Heart right ventricle (tissue), 16 donors: ENCODE data around the gene PSAPL1. TPM values are rescaled to one million over a fixed set of nuclear protein-coding genes. Genes with fewer than 3 reads are reported as not detected.

Source experiments
- ATAC-seq, 8 donors: fragments of 200-7000 bp; cut with Tn5 transposase; one replicate each; pipeline ENCODE4 v1.9.1; 2020; ENCODE audit warnings: mild to moderate bottlenecking in 8 of 8, moderate library complexity in 8 of 8, moderate number of reproducible peaks in 1 of 8
- DNase-seq, 2 donors: peaks; one replicate each; pipeline ENCODE4 v3.0.0-alpha.2; 2020
- H3K27ac ChIP-seq, 10 donors: fragments of 200-600 bp; sonication (generic) in 2 of 10; one replicate each; pipeline versions ENCODE4 v1.5.0 to v1.8.0; 2020 to 2022; ENCODE audit warnings: mild to moderate bottlenecking in 3 of 10
- H3K27me3 ChIP-seq, 7 donors: fragments of 200-600 bp; one replicate each; pipeline ENCODE4 v1.8.0; 2021 to 2022; ENCODE audit warnings: mild to moderate bottlenecking in 2 of 7
- H3K36me3 ChIP-seq, 9 donors: fragments of 200-600 bp; sonication (generic) in 1 of 9; one replicate each; pipeline versions ENCODE4 v1.5.0 to v1.8.0; 2020 to 2022; ENCODE audit warnings: mild to moderate bottlenecking in 2 of 9
- H3K4me1 ChIP-seq, 9 donors: fragments of 200-600 bp; sonication (generic) in 1 of 9; one replicate each; pipeline versions ENCODE4 v1.5.0 to v1.8.0; 2020 to 2022; ENCODE audit warnings: mild to moderate bottlenecking in 4 of 9
- H3K4me3 ChIP-seq, 10 donors: fragments of 200-600 bp; sonication (generic) in 2 of 10; one replicate each; pipeline versions ENCODE4 v1.5.0 to v1.8.0; 2020 to 2022; ENCODE audit warnings: mild to moderate bottlenecking in 7 of 10, moderate library complexity in 2 of 10
- H3K9me3 ChIP-seq, 11 donors: fragments of 200-600 bp in 10 of 11; sonication (generic) in 2 of 11; one replicate each; pipeline versions ENCODE4 v1.5.0 to v1.8.0; 2013 to 2022; ENCODE audit warnings: mild to moderate bottlenecking in 2 of 11, control low read depth in 1 of 11, moderate library complexity in 1 of 11
- WGBS, 2 donors: extraction: QIAGEN DNeasy Blood & Tissue Kit; methylation state at CpG; one replicate each; pipeline ENCODE4 v1.1.7; 2013; ENCODE audit warnings: inconsistent platforms in 1 of 2; 5-methylcytosine and 5-hydroxymethylcytosine counted together
- intact Hi-C, 10 donors: fragments of 100-400 bp; cut with DNase I; formaldehyde crosslinking; loops; one replicate each; pipeline versions ENCODE4 v1.11.1 to v1.14.2; 2022
- polyA plus RNA-seq, 2 donors: library from polyadenylated mRNA; stranded (reverse); fragments of 200-250 nt; gene quantifications; one replicate each; pipeline ENCODE4 v1.2.3, GENCODE V29; 2013
- total RNA-seq, 10 donors: library from RNA; stranded (reverse); fragmentation: NEBNext Ultra II Directional in 3 of 10; extraction: Animal tissue kit (Norgen Biotek cat#: 25700) in 3 of 10; gene quantifications; one replicate each; pipeline versions ENCODE4 v1.2.1 to v1.2.4, GENCODE V29; 2021 to 2023
- TF ChIP-seq, protein P1 (sequence below), 9 donors: fragments of 200-600 bp; sonication (generic) in 2 of 9; IDR thresholded peaks; one replicate each; pipeline versions ENCODE4 v1.5.0 to v1.8.0; 2021 to 2022; ENCODE audit warnings: antibody characterized with exemption in 9 of 9, mild to moderate bottlenecking in 5 of 9, moderate library complexity in 1 of 9
- donor health status: Arrhythmogenic right ventricular cardiomyopathy.
- donor health status: ischemic (EF 13 %, LVEDD 7.1; RV severe dilation, severe dysfunction).
- donor health status: healthy with polysubstance abuse.
- donor health status: DM: no; HTN: yes; CAD: no.
- donor health status: DM: no; HTN: no; CAD: no.
- donor health status: ischemic (EF 25% LVEDD 6.9; RV normal size, moderate dysfunction).
- donor health status: ischemic (EF 25% LVEDD 5.7; RV mildly dilated, moderate dysfunction).
- donor health status: healthy.
- donor health status: DM: yes; HTN: yes; CAD: no.
- donor health status: Ischemic cardiomyopathy.
- donor health status: ischemic (EF 35%, LVEDD 5.7; RV mildly dilated, moderate dysfunction).
- donor health status: nonischemic (EF 11% LVEDD 7.7; RV severe dilation, severe dysfunction).
- donor health status: DM: yes; HTN: yes; CAD: no.
- donor health status: PGD.
- donor health status: ischemic (EF 29% LVEDD 5.4; RV normal size, mild dysfunction).
- donor health status: nonischemic (EF 23%, LVEDD 6.1; RV moderate dilation, normal function).

PSAPL1 gene
- total and polyA plus RNA-seq, 12 donors, result 0.05 TPM; not detected in 11

GRCh38 chr4:7444314-7444713, 9.6 kb upstream of the PSAPL1 start:
- Histone ChIP-seq H3K4me3 (no peak overlapping the region), H3K9me3 (peaks cover 0 to 3% (median 0%) of the 10 kb centered on the region in 11 donors), H3K36me3 (no peaks in the 10 kb centered on the region), H3K27me3 (peaks cover 0 to 17% (median 3%) of the 10 kb centered on the region in 7 donors), H3K4me1 (no peaks in the 10 kb centered on the region), H3K27ac (no peak overlapping the region)
- ATAC-seq, result peak in 1 of 8 donors; percentile 37
- intact Hi-C loops, result no loop called here
- DNase-seq, result no peak
- TF ChIP-seq, protein P1, sequence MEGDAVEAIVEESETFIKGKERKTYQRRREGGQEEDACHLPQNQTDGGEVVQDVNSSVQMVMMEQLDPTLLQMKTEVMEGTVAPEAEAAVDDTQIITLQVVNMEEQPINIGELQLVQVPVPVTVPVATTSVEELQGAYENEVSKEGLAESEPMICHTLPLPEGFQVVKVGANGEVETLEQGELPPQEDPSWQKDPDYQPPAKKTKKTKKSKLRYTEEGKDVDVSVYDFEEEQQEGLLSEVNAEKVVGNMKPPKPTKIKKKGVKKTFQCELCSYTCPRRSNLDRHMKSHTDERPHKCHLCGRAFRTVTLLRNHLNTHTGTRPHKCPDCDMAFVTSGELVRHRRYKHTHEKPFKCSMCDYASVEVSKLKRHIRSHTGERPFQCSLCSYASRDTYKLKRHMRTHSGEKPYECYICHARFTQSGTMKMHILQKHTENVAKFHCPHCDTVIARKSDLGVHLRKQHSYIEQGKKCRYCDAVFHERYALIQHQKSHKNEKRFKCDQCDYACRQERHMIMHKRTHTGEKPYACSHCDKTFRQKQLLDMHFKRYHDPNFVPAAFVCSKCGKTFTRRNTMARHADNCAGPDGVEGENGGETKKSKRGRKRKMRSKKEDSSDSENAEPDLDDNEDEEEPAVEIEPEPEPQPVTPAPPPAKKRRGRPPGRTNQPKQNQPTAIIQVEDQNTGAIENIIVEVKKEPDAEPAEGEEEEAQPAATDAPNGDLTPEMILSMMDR (IDR thresholded peaks at IDR 0.05), result no peak
- 94% methylated on average over 3 of the region's 3 CpGs for WGBS, 2 donors

DNA sequence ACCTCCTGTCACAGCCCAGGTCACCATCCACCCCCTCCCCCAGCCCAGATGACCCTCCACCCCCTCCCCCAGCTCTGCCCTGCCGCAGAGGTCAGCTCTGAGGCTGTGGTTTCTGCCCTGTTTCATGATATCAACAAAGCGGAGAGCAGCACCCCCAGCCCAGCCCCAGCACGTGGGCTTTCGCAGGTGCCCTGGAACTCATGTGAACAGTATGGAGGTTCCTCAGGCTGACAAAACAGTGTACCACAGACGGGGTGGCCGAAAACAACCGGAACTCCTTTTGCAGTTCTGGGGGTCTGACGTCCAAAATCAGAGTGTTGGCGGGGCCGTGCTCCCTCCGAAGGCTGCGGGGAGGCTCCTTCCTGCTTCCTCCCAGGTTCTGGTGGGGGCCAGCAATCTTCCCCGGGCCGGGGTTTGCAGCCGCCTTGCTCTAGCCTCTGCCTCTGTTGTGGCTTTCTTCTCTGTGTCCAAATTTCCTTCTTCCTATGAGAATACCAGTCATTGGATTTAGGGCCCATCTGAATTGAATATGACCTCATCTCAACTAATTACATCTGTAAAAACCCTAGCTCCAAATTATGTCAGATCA, 7.9 kb upstream of the PSAPL1 start:
- TF ChIP-seq, protein P1 (IDR thresholded peaks at IDR 0.05), result no peak
- WGBS, 2 donors, result 47 to 58% methylated on average over 15 of the region's 15 CpGs
- Histone ChIP-seq H3K9me3 (peaks cover 0 to 11% (median 0%) of the 10 kb centered on the region in 11 donors), H3K27me3 (peaks cover 0 to 17% (median 3%) of the 10 kb centered on the region in 7 donors), H3K36me3 (no peaks in the 10 kb centered on the region), H3K4me1 (no peaks in the 10 kb centered on the region), H3K27ac (no peak overlapping the region), H3K4me3 (no peak overlapping the region)
- intact Hi-C loops, result no loop called here
- DNase-seq (no peak), ATAC-seq (no peak)

- ATAC-seq (no peak), DNase-seq (no peak)
- Histone ChIP-seq H3K9me3 (peaks cover 0 to 11% (median 0%) of the 10 kb centered on the region in 11 donors), H3K4me1 (no peaks in the 10 kb centered on the region), H3K27ac (no peak overlapping the region), H3K36me3 (no peaks in the 10 kb centered on the region), H3K4me3 (no peak overlapping the region), H3K27me3 (peaks cover 0 to 15% (median 3%) of the 10 kb centered on the region in 7 donors)
- TF ChIP-seq, protein P1 (IDR thresholded peaks at IDR 0.05), result no peak
- intact Hi-C loops, result no loop called here
- WGBS, 2 donors, result 83 to 87% methylated on average over 3 to 7 of the region's 7 CpGs
These were observed 6.5 kb upstream of the PSAPL1 start for GRCh38 chr4:7441201-7441600.

- Histone ChIP-seq H3K36me3 (no peaks in the 10 kb centered on the region), H3K27ac (no peak overlapping the region), H3K27me3 (peaks cover 0 to 11% (median 3%) of the 10 kb centered on the region in 7 donors), H3K4me3 (no peak overlapping the region), H3K9me3 (peaks cover 0 to 11% (median 0%) of the 10 kb centered on the region in 11 donors), H3K4me1 (peaks cover 0 to 3% (median 0%) of the 10 kb centered on the region in 9 donors)
- ATAC-seq (no peak), DNase-seq (no peak)
- intact Hi-C loops, result no loop called here
- TF ChIP-seq, protein P1 (IDR thresholded peaks at IDR 0.05), result no peak
- 84 to 91% methylated on average over 2 of the region's 2 CpGs for WGBS, 2 donors
These were observed 5.0 kb upstream of the PSAPL1 start for GRCh38 chr4:7439699-7440098.
